WTC11 (cell line): ENCODE measurements around the gene BTK. TPM values are rescaled to one million over a fixed set of nuclear protein-coding genes. Genes with fewer than 3 reads are reported as not detected.

Source experiments
- ATAC-seq: fragments of 200-7000 bp; cut with Tn5 transposase; 2 replicates; pipeline ENCODE4 v1.10.0; 2021; ENCODE audit warnings: mild to moderate bottlenecking, moderate library complexity
- CTCF ChIA-PET: fragments of 300-600 bp; sonication (Branson Sonifier 250); formaldehyde crosslinking; loops from one replicate; lab custom pipeline; 2021; ENCODE audit warnings: antibody characterized with exemption; lab: Charles Lee
- POLR2A ChIA-PET: fragments of 350-600 bp; sonication (Branson Sonifier 250); formaldehyde crosslinking; loops from one replicate; lab custom pipeline; 2021; ENCODE audit warnings: antibody characterized with exemption; lab: Charles Lee
- DNase-seq: peaks from one replicate; pipeline ENCODE4 v3.0.0; 2021; ENCODE audit warnings: low spot score
- H3K27ac Mint-ChIP-seq: 2 replicates; pipeline ENCODE4 v1.8.0; 2021; ENCODE audit warnings: mixed read lengths
- H3K27me3 Mint-ChIP-seq: 2 replicates; pipeline ENCODE4 v1.8.0; 2021; ENCODE audit warnings: low read depth, mild to moderate bottlenecking, moderate library complexity, mixed read lengths
- H3K36me3 Mint-ChIP-seq: 2 replicates; pipeline ENCODE4 v1.8.0; 2021; ENCODE audit warnings: mixed read lengths
- H3K4me1 Mint-ChIP-seq: 2 replicates; pipeline ENCODE4 v1.8.0; 2022; ENCODE audit warnings: mixed read lengths
- H3K4me3 Mint-ChIP-seq: 2 replicates; pipeline ENCODE4 v1.8.0; 2021; ENCODE audit warnings: mild to moderate bottlenecking, moderate library complexity, mixed read lengths
- H3K9me3 Mint-ChIP-seq: 2 replicates; pipeline ENCODE4 v1.8.0; 2021; ENCODE audit warnings: mixed read lengths
- CBFB ChIP-seq: sonication (generic); formaldehyde crosslinking; IDR thresholded peaks from 2 replicates; pipeline ENCODE4 v1.8.1; 2022; ENCODE audit warnings: mild to moderate bottlenecking, low read depth, missing genetic modification reagents
- FOXJ3 ChIP-seq: sonication (generic); formaldehyde crosslinking; IDR thresholded peaks from 2 replicates; pipeline ENCODE4 v1.9.0; 2021; ENCODE audit warnings: missing genetic modification reagents, mild to moderate bottlenecking, borderline replicate concordance
- FOXP1 ChIP-seq: sonication (generic); formaldehyde crosslinking; IDR thresholded peaks from 2 replicates; pipeline ENCODE4 v1.8.0; 2022; ENCODE audit warnings: missing genetic modification reagents, mild to moderate bottlenecking, moderate library complexity, borderline replicate concordance
- GABPB1 ChIP-seq: sonication (generic); formaldehyde crosslinking; IDR thresholded peaks from 2 replicates; pipeline ENCODE4 v1.8.1; 2023; ENCODE audit warnings: mild to moderate bottlenecking, missing genetic modification reagents
- JUN ChIP-seq: sonication (generic); formaldehyde crosslinking; IDR thresholded peaks from 2 replicates; pipeline ENCODE4 v1.8.0; 2023; ENCODE audit warnings: mild to moderate bottlenecking, missing genetic modification reagents
- MXD4 ChIP-seq: fragments of 250-450 bp; sonication (Bioruptor Pico); IDR thresholded peaks from 2 replicates; pipeline ENCODE4 v1.8.0; 2021; ENCODE audit warnings: mild to moderate bottlenecking, moderate library complexity, borderline replicate concordance
- NR2C2 ChIP-seq: sonication (generic); formaldehyde crosslinking; IDR thresholded peaks from 2 replicates; pipeline ENCODE4 v1.8.0; 2022; ENCODE audit warnings: mild to moderate bottlenecking, missing genetic modification reagents
- SOX15 ChIP-seq: fragments of 250-450 bp; sonication (Bioruptor Pico); IDR thresholded peaks from 2 replicates; pipeline ENCODE4 v1.9.0; 2021; ENCODE audit warnings: mild to moderate bottlenecking
- SP1 ChIP-seq: sonication (generic); formaldehyde crosslinking; conservative IDR thresholded peaks from 2 replicates; pipeline ENCODE4 v1.8.1; 2022; ENCODE audit warnings: missing genetic modification reagents
- TEAD4 ChIP-seq: sonication (generic); formaldehyde crosslinking; IDR thresholded peaks from 2 replicates; pipeline ENCODE4 v1.8.0; 2022; ENCODE audit warnings: mild to moderate bottlenecking, missing genetic modification reagents
- ZNF396 ChIP-seq: fragments of 250-450 bp; sonication (Bioruptor Pico); IDR thresholded peaks from 2 replicates; pipeline ENCODE4 v1.8.0; 2021; ENCODE audit warnings: mild to moderate bottlenecking, moderate library complexity, borderline replicate concordance
- total RNA-seq: library from RNA; stranded (reverse); gene quantifications from 3 replicates; pipeline ENCODE4 v1.2.3, GENCODE V29; 2021
- TF ChIP-seq, protein P1 (sequence below): sonication (generic); formaldehyde crosslinking; IDR thresholded peaks from 2 replicates; pipeline ENCODE4 v1.8.1; 2022; ENCODE audit warnings: low read depth, mild to moderate bottlenecking, moderate library complexity, missing genetic modification reagents, borderline replicate concordance
- TF ChIP-seq, protein P2 (sequence below): fragments of 250-450 bp; sonication (Bioruptor Pico); IDR thresholded peaks from 2 replicates; pipeline ENCODE4 v2.1.2; 2022; ENCODE audit warnings: mild to moderate bottlenecking, moderate library complexity
- TF ChIP-seq, protein P3 (sequence below): sonication (generic); formaldehyde crosslinking; IDR thresholded peaks from 2 replicates; pipeline ENCODE4 v1.8.0; 2022; ENCODE audit warnings: mild to moderate bottlenecking, missing genetic modification reagents
- TF ChIP-seq, protein P4 (sequence below): fragments of 250-450 bp; sonication (Bioruptor Pico); conservative IDR thresholded peaks from 2 replicates; pipeline ENCODE4 v1.9.0; 2021; ENCODE audit warnings: mild to moderate bottlenecking
- TF ChIP-seq, protein P5 (sequence below): sonication (generic); formaldehyde crosslinking; IDR thresholded peaks from 2 replicates; pipeline ENCODE4 v1.8.0; 2022; ENCODE audit warnings: mild to moderate bottlenecking, missing genetic modification reagents
- TF ChIP-seq, protein P6 (sequence below): sonication (generic); formaldehyde crosslinking; IDR thresholded peaks from 2 replicates; pipeline ENCODE4 v1.8.1; 2023; ENCODE audit warnings: mild to moderate bottlenecking, missing genetic modification reagents
- TF ChIP-seq, protein P7 (sequence below): sonication (generic); formaldehyde crosslinking; IDR thresholded peaks from 2 replicates; pipeline ENCODE4 v1.8.1; 2023; ENCODE audit warnings: mild to moderate bottlenecking, missing genetic modification reagents, moderate library complexity

Gene BTK
- total RNA-seq, 1 experiment from 2014 or later, result 0.74 TPM

DNA sequence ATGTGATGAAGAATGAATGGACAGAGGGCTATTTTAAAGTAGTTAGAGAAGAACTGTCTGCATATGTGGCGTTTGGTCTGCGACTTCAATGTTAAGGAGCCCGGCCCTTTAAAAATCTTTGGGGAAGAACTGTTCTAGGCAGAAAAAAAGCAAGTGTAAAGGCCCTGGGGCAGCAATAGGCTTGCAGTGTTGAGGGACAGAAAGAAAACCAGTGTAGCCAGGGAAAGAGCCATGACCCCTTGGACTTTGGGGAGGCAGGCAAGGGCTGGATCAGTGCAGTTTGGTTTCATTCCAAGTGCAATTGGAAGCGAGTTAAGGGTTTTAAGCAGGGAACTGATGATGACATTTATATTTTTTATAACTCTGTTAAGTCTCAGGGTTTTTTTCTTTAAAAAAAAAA is 13.8 kb upstream of the BTK start:
- CTCF ChIA-PET, result no interaction called here
- H3K27me3 Mint-ChIP-seq, result no peaks in the 10 kb centered on the region
- H3K4me1 Mint-ChIP-seq, result no peaks in the 10 kb centered on the region
- DNase-seq (no peak), ATAC-seq (no peak)
- no peak overlapping the region for H3K4me3 Mint-ChIP-seq
- no peak for TF ChIP-seq SP1 (CRISPR knock-in tag)
- no peak for TF ChIP-seq JUN (CRISPR knock-in tag)
- no peak for TF ChIP-seq CBFB (CRISPR knock-in tag)
- no peak overlapping the region for H3K27ac Mint-ChIP-seq
- POLR2A ChIA-PET, result no interaction called here
- H3K36me3 Mint-ChIP-seq, result peaks cover 34% of the 10 kb centered on the region
- no peaks in the 10 kb centered on the region for H3K9me3 Mint-ChIP-seq

DNA sequence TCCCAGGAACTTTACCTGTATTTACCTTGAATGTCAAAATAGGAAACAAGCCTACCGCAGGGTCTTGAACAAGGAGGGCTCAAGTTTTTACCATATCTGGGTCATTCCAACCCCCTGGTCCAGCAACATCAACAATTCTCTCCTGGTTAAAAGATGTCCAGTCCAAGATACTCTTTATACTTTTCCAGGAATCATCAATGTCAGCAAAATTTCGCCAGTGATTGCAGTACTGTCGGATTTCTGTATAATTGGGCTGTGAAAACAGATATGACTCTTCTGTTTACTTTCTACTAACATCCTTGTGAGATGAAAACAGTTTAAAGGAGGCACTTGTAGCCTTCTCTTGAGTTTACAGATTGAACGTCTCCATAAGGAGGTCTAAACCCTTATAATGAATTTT is 12.7 kb upstream of the BTK start:
- H3K4me1 Mint-ChIP-seq, result 0 out of 2 replicates have a peak, but pooled peaks cover 1% of the 10 kb centered on the region
- no peak overlapping the region for H3K4me3 Mint-ChIP-seq
- no peak overlapping the region for H3K27ac Mint-ChIP-seq
- POLR2A ChIA-PET, result no interaction called here
- H3K27me3 Mint-ChIP-seq, result no peaks in the 10 kb centered on the region
- DNase-seq (no peak), ATAC-seq (no peak)
- peaks cover 35% of the 10 kb centered on the region for H3K36me3 Mint-ChIP-seq
- CTCF ChIA-PET, result no interaction called here
- TF ChIP-seq, protein P1, sequence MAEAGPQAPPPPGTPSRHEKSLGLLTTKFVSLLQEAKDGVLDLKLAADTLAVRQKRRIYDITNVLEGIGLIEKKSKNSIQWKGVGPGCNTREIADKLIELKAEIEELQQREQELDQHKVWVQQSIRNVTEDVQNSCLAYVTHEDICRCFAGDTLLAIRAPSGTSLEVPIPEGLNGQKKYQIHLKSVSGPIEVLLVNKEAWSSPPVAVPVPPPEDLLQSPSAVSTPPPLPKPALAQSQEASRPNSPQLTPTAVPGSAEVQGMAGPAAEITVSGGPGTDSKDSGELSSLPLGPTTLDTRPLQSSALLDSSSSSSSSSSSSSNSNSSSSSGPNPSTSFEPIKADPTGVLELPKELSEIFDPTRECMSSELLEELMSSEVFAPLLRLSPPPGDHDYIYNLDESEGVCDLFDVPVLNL, result no peak
- TF ChIP-seq, protein P2, sequence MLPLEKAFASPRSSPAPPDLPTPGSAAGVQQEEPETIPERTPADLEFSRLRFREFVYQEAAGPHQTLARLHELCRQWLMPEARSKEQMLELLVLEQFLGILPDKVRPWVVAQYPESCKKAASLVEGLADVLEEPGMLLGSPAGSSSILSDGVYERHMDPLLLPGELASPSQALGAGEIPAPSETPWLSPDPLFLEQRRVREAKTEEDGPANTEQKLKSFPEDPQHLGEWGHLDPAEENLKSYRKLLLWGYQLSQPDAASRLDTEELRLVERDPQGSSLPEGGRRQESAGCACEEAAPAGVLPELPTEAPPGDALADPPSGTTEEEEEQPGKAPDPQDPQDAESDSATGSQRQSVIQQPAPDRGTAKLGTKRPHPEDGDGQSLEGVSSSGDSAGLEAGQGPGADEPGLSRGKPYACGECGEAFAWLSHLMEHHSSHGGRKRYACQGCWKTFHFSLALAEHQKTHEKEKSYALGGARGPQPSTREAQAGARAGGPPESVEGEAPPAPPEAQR, result no peak
- no peak for TF ChIP-seq NR2C2 (CRISPR knock-in tag)
- TF ChIP-seq, protein P3, sequence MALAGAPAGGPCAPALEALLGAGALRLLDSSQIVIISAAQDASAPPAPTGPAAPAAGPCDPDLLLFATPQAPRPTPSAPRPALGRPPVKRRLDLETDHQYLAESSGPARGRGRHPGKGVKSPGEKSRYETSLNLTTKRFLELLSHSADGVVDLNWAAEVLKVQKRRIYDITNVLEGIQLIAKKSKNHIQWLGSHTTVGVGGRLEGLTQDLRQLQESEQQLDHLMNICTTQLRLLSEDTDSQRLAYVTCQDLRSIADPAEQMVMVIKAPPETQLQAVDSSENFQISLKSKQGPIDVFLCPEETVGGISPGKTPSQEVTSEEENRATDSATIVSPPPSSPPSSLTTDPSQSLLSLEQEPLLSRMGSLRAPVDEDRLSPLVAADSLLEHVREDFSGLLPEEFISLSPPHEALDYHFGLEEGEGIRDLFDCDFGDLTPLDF, result no peak
- TF ChIP-seq, protein P4, sequence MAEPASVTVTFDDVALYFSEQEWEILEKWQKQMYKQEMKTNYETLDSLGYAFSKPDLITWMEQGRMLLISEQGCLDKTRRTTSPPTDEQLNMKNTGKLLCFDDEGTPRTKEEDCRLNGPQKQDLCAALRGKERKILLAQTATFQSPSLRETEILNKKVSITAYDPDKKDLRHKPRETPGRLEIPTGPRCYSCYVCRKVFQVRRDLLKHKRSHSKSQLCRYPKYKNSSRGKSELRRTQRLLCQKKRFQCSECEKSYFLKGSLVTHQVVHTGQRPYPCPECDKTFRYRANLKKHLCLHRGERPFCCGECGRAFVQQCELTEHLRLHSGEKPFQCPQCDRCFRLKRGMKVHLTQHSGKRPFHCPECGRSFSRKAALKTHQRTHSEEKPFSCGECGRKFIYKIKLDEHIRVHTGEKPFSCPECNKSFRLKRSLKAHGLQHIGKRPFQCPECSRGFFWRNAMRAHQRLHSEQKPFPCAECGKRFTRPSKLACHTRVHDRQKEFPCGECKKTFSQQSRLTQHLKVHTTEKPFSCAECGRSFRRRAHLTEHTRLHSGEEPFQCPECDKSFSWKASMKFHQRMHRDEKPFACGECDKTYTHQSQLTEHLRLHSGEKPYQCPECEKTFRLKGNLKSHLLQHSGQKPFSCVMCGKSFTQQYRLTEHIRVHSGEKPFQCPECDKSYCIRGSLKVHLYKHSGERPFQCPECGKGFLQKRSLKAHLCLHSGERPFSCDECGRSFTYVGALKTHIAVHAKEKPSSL, result no peak
- TF ChIP-seq, protein P5, sequence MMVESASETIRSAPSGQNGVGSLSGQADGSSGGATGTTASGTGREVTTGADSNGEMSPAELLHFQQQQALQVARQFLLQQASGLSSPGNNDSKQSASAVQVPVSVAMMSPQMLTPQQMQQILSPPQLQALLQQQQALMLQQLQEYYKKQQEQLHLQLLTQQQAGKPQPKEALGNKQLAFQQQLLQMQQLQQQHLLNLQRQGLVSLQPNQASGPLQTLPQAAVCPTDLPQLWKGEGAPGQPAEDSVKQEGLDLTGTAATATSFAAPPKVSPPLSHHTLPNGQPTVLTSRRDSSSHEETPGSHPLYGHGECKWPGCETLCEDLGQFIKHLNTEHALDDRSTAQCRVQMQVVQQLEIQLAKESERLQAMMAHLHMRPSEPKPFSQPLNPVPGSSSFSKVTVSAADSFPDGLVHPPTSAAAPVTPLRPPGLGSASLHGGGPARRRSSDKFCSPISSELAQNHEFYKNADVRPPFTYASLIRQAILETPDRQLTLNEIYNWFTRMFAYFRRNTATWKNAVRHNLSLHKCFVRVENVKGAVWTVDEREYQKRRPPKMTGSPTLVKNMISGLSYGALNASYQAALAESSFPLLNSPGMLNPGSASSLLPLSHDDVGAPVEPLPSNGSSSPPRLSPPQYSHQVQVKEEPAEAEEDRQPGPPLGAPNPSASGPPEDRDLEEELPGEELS, result no peak
- no peak for TF ChIP-seq ZNF396 (CRISPR knock-in tag)
- TF ChIP-seq TEAD4, result no peak
- no peak for TF ChIP-seq FOXP1
- no peak for TF ChIP-seq FOXJ3 (CRISPR knock-in tag)
- TF ChIP-seq MXD4 (CRISPR knock-in tag), result no peak
- no peak for TF ChIP-seq GABPB1 (CRISPR knock-in tag)
- no peak for TF ChIP-seq SOX15 (CRISPR knock-in tag)
- TF ChIP-seq, protein P6, sequence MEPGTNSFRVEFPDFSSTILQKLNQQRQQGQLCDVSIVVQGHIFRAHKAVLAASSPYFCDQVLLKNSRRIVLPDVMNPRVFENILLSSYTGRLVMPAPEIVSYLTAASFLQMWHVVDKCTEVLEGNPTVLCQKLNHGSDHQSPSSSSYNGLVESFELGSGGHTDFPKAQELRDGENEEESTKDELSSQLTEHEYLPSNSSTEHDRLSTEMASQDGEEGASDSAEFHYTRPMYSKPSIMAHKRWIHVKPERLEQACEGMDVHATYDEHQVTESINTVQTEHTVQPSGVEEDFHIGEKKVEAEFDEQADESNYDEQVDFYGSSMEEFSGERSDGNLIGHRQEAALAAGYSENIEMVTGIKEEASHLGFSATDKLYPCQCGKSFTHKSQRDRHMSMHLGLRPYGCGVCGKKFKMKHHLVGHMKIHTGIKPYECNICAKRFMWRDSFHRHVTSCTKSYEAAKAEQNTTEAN, result no peak
- TF ChIP-seq, protein P7, sequence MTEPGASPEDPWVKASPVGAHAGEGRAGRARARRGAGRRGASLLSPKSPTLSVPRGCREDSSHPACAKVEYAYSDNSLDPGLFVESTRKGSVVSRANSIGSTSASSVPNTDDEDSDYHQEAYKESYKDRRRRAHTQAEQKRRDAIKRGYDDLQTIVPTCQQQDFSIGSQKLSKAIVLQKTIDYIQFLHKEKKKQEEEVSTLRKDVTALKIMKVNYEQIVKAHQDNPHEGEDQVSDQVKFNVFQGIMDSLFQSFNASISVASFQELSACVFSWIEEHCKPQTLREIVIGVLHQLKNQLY (CRISPR knock-in tag), result no peak
- TF ChIP-seq, all 79 proteins: peak for 0
- no peaks in the 10 kb centered on the region for H3K9me3 Mint-ChIP-seq
